Keratinocyte (primary cell): ENCODE results near the gene ACAN. TPM values are rescaled to one million over a fixed set of nuclear protein-coding genes. Genes with fewer than 3 reads are reported as not detected.

ENCODE experiments used
- DNase-seq: peaks from one replicate; pipeline ENCODE4 v3.0.0-alpha.2; 2011; ENCODE audit warnings: low read depth, missing footprints, low spot score
- FAIRE-seq: peaks from 2 replicates; lab custom pipeline; 2011; peaks lifted over from hg19 to GRCh38; lab: Jason Lieb, UNC
- H2AFZ ChIP-seq: 2 replicates; pipeline ENCODE4 v1.6.0; 2012; ENCODE audit warnings: low read length, control low read depth, inconsistent platforms; ENCODE audit not compliant: control insufficient read depth
- H3K27ac ChIP-seq: 2 replicates; pipeline ENCODE4 v1.5.1; 2011; ENCODE audit warnings: low read length; ENCODE audit not compliant: control insufficient read depth, insufficient read depth
- H3K27me3 ChIP-seq: 3 replicates; pipeline ENCODE4 v1.6.0; 2011; ENCODE audit warnings: low read length; ENCODE audit not compliant: control insufficient read depth, insufficient read depth; ENCODE audit errors: extremely low read depth
- H3K36me3 ChIP-seq, 2 experiments: 2 replicates in 1 of 2; 3 replicates in 1 of 2; pipeline ENCODE4 v1.5.1; 2011; ENCODE audit warnings: low read length in 2 of 2, mild to moderate bottlenecking in 1 of 2; ENCODE audit not compliant: control insufficient read depth in 2 of 2, insufficient read depth in 2 of 2; ENCODE audit errors: extremely low read depth in 1 of 2
- H3K4me1 ChIP-seq: 3 replicates; pipeline ENCODE4 v1.5.1; 2011; ENCODE audit warnings: low read length; ENCODE audit not compliant: control insufficient read depth, insufficient read depth; ENCODE audit errors: extremely low read depth
- H3K4me2 ChIP-seq: 3 replicates; pipeline ENCODE4 v1.6.0; 2011; ENCODE audit warnings: low read depth, low read length; ENCODE audit not compliant: control insufficient read depth, insufficient read depth; ENCODE audit errors: extremely low read depth
- H3K4me3 ChIP-seq, 3 experiments: fragments of 200-600 bp in 1 of 3; sonication (generic) in 1 of 3; 2 replicates in 2 of 3; 3 replicates in 1 of 3; pipeline ENCODE4 v1.5.1; 2011 to 2016; ENCODE audit warnings: low read length in 3 of 3, mild to moderate bottlenecking in 3 of 3, control low read depth in 2 of 3, inconsistent platforms in 1 of 3, low read depth in 1 of 3, mixed read lengths in 1 of 3, mixed run types in 1 of 3, moderate library complexity in 1 of 3; ENCODE audit not compliant: control insufficient read depth in 2 of 3, insufficient read depth in 2 of 3; ENCODE audit errors: extremely low read depth in 1 of 3
- H3K79me2 ChIP-seq: 2 replicates; pipeline ENCODE4 v1.6.0; 2012; ENCODE audit warnings: low read length; ENCODE audit not compliant: control insufficient read depth, insufficient read depth
- H3K9ac ChIP-seq: 3 replicates; pipeline ENCODE4 v1.6.0; 2011; ENCODE audit warnings: low read length; ENCODE audit not compliant: control insufficient read depth, insufficient read depth; ENCODE audit errors: extremely low read depth
- H3K9me1 ChIP-seq: 3 replicates; pipeline ENCODE4 v1.6.0; 2011; ENCODE audit warnings: low read length; ENCODE audit not compliant: control insufficient read depth, insufficient read depth; ENCODE audit errors: extremely low read depth
- H3K9me3 ChIP-seq: 2 replicates; pipeline ENCODE4 v1.5.1; 2012; ENCODE audit warnings: low read depth, low read length; ENCODE audit not compliant: control insufficient read depth
- H4K20me1 ChIP-seq: 3 replicates; pipeline ENCODE4 v1.6.0; 2011; ENCODE audit warnings: low read length; ENCODE audit not compliant: control insufficient read depth, insufficient read depth; ENCODE audit errors: extremely low read depth
- EZH2 ChIP-seq: IDR thresholded peaks from one replicate; pipeline ENCODE4 v1.6.1; 2012; ENCODE audit warnings: inconsistent platforms, mild to moderate bottlenecking, low read length, moderate library complexity
- dilution Hi-C: fragments of 300-500 bp; cut with MboI; formaldehyde crosslinking; loops from one replicate; pipeline ENCODE4 v1.7.0; 2020; ENCODE audit warnings: low sequenced_read_pairs; ENCODE audit not compliant: extremely low pct_ligation_motif_present
- polyA plus RNA-seq, 5 experiments: library from polyadenylated mRNA; depleted of rRNA in 3 of 5; stranded (reverse) in 3 of 5; stranded (forward) in 1 of 5; unstranded in 1 of 5; fragments of >200 nt; gene quantifications; 1 replicate in 1 of 5; 2 replicates in 3 of 5; 3 replicates in 1 of 5; pipeline versions ENCODE4 v1.2.1 to v1.2.3, GENCODE V29; 2011 to 2012; ENCODE audit warnings: missing spikeins in 2 of 5, low read depth in 1 of 5, low replicate concordance in 1 of 5
- TF ChIP-seq, protein P1 (sequence below), 3 experiments: IDR thresholded peaks in 1 of 3; conservative IDR thresholded peaks in 1 of 3; optimal IDR thresholded peaks in 1 of 3; 2 replicates in 2 of 3; 3 replicates in 1 of 3; pipeline versions ENCODE3 to v1.5.1; 2011; ENCODE audit warnings: low read length in 3 of 3, mild to moderate bottlenecking in 3 of 3, moderate library complexity in 2 of 3, control low read depth in 1 of 3, inconsistent platforms in 1 of 3; ENCODE audit not compliant: insufficient read depth in 2 of 3; ENCODE audit errors: extremely low read depth in 1 of 3

The ACAN gene
- polyA plus RNA-seq, 1 donor (not counting 4 experiments of a cell fraction or from before 2014, with no cell fraction given) = not detected

DNA sequence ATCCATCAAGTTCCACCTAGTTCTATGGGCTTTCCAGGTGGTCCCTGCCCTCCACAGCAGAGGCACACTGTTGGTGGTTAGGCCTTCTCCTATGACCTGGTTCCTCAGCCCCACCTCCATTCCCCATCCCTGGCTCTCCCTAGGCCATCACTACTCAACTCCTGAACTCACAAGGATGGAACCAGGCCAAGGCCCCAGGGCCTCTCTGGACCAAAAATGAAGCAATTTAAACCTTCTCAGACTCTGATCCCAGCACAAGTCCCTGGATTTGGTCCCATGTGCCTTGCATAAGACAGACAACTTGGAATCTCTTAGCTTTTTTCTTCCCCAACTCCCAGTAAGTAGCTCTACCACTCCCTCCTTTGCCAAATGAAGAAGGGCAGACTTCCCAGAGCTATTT lies 14.4 kb upstream of the ACAN start:
- H3K27ac ChIP-seq = no peak overlapping the region

DNA sequence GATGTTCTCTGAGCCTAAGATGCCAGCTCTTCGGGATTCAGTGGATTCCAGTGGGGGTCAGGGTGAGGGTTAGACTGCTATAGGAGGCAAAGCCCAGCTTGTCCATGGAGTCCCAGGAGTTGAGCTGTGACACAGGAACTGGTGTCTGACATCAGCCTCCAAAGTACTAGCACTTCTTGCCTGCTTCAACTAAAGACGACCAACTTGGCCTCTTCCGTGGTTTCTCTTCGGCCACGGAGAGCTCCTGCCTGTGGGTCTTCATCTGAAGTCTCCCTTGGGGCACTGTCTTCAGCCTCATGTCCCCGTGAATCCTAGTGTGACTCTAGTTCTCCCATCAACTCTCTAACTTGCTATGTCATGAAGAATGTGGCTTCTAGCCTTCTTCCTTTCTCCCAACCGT lies 12.8 kb upstream of the ACAN start:
- Histone ChIP-seq H2AFZ (no peak overlapping the region), H3K27ac (no peak overlapping the region), H3K9me3 (no peaks in the 10 kb centered on the region), H3K4me1 (no peaks in the 10 kb centered on the region), H3K36me3 (no peaks in the 10 kb centered on the region), H3K27me3 (peaks cover 13% of the 10 kb centered on the region), H3K4me3 (no peak overlapping the region), H3K4me2 (no peak overlapping the region), H3K79me2 (no peaks in the 10 kb centered on the region), H4K20me1 (no peaks in the 10 kb centered on the region), H3K9me1 (no peaks in the 10 kb centered on the region), H3K9ac (no peak overlapping the region)
- no peak for DNase-seq
- no peak for FAIRE-seq
- dilution Hi-C loops = no loop called here
- TF ChIP-seq, protein P1, sequence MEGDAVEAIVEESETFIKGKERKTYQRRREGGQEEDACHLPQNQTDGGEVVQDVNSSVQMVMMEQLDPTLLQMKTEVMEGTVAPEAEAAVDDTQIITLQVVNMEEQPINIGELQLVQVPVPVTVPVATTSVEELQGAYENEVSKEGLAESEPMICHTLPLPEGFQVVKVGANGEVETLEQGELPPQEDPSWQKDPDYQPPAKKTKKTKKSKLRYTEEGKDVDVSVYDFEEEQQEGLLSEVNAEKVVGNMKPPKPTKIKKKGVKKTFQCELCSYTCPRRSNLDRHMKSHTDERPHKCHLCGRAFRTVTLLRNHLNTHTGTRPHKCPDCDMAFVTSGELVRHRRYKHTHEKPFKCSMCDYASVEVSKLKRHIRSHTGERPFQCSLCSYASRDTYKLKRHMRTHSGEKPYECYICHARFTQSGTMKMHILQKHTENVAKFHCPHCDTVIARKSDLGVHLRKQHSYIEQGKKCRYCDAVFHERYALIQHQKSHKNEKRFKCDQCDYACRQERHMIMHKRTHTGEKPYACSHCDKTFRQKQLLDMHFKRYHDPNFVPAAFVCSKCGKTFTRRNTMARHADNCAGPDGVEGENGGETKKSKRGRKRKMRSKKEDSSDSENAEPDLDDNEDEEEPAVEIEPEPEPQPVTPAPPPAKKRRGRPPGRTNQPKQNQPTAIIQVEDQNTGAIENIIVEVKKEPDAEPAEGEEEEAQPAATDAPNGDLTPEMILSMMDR (optimal IDR thresholded peaks at IDR 0.05 in 1 of 3, IDR thresholded peaks at IDR 0.05 in 1 of 3, conservative IDR thresholded peaks at IDR 0.05 in 1 of 3; ENCODE audit: extremely low read depth in 1 of 3, insufficient read depth in 2 of 3, low read length in 3 of 3) = no peak
- no peak for TF ChIP-seq EZH2

More for the DNA sequence above, 14.4 kb upstream of the ACAN start:
- dilution Hi-C loops = no loop called here
- Histone ChIP-seq H2AFZ (no peak overlapping the region), H3K27me3 (peaks cover 11% of the 10 kb centered on the region), H3K36me3 (no peaks in the 10 kb centered on the region), H3K4me3 (no peak overlapping the region), H3K4me1 (no peaks in the 10 kb centered on the region), H4K20me1 (no peaks in the 10 kb centered on the region), H3K9ac (no peak overlapping the region), H3K4me2 (no peak overlapping the region), H3K9me1 (no peaks in the 10 kb centered on the region), H3K9me3 (no peaks in the 10 kb centered on the region), H3K79me2 (no peaks in the 10 kb centered on the region)
- no peak for TF ChIP-seq EZH2
- TF ChIP-seq, protein P1 (optimal IDR thresholded peaks at IDR 0.05 in 1 of 3, IDR thresholded peaks at IDR 0.05 in 1 of 3, conservative IDR thresholded peaks at IDR 0.05 in 1 of 3; ENCODE audit: extremely low read depth in 1 of 3, insufficient read depth in 2 of 3, low read length in 3 of 3) = no peak
- no peak for FAIRE-seq
- DNase-seq = no peak
